Tongue (tissue), 2 donors: ENCODE results near the gene CNNM1. TPM values are rescaled to one million over a fixed set of nuclear protein-coding genes. Genes with fewer than 3 reads are reported as not detected.
A peak's percentile ranks its signal among the peaks of the same experiment; 100 is the strongest.

ENCODE experiments used
- DNase-seq: peaks from one replicate; pipeline ENCODE4 v3.0.0-alpha.2; 2015
- total RNA-seq: library from RNA; depleted of rRNA; stranded (reverse); fragments of >200 nt; gene quantifications from one replicate; pipeline ENCODE4 v1.2.3, GENCODE V29; 2014

The CNNM1 gene
- total RNA-seq, 1 donor from 2014 or later: 0.92 TPM

GRCh38 chr10:99421233-99421739, 92.1 kb downstream of the CNNM1 start:
- DNase-seq: no peak

GRCh38 chr10:99422529-99423096, 93.5 kb downstream of the CNNM1 start:
- DNase-seq: no peak

GRCh38 chr10:99424656-99425055, 95.5 kb downstream of the CNNM1 start:
- DNase-seq: no peak

- DNase-seq: peak; percentile 18
These were observed 96.0 kb downstream of the CNNM1 start for GRCh38 chr10:99425204-99425603.

GRCh38 chr10:99426689-99427088, 97.5 kb downstream of the CNNM1 start:
- no peak for DNase-seq

GRCh38 chr10:99427566-99428190, 98.5 kb downstream of the CNNM1 start:
- no peak for DNase-seq

- no peak for DNase-seq
These were observed 100.5 kb downstream of the CNNM1 start for GRCh38 chr10:99429517-99430095.

- no peak for DNase-seq
These were observed 100.9 kb downstream of the CNNM1 start for GRCh38 chr10:99430116-99430450.

GRCh38 chr10:99430451-99431189, 101.5 kb downstream of the CNNM1 start, which contains the start of gene GOT1:
GOT1 (minus strand) TSS chr10:99430624; CDS start chr10:99430565, 59 bp downstream.
- DNase-seq: peak; percentile 99

- peak; percentile 66 for DNase-seq
These were observed 102.1 kb downstream of the CNNM1 start for GRCh38 chr10:99431190-99431760.

- DNase-seq: no peak
These were observed 102.9 kb downstream of the CNNM1 start for GRCh38 chr10:99432047-99432446.

- no peak for DNase-seq
These were observed 103.7 kb downstream of the CNNM1 start for GRCh38 chr10:99432881-99433280.

GRCh38 chr10:99433378-99434020, 104.3 kb downstream of the CNNM1 start:
- no peak for DNase-seq

- DNase-seq: peak; percentile 84
These were observed 107.0 kb downstream of the CNNM1 start for GRCh38 chr10:99435986-99436638.

GRCh38 chr10:99438890-99439289, 109.7 kb downstream of the CNNM1 start:
- DNase-seq: no peak

- no peak for DNase-seq
These were observed 113.2 kb downstream of the CNNM1 start for GRCh38 chr10:99442394-99442793.

- DNase-seq: no peak
These were observed 114.3 kb downstream of the CNNM1 start for GRCh38 chr10:99443500-99443899.
